ENCODE data around the gene HTRA3. TPM values are rescaled to one million over a fixed set of nuclear protein-coding genes. Genes with fewer than 3 reads are reported as not detected.

The HTRA3 gene
- total and polyA plus RNA-seq, 4 donors = 0.36 to 1.2 (median 1.1) TPM

GRCh38 chr4:8222609-8223388 lies 46.8 kb upstream of the HTRA3 start:
- no peak for DNase-seq (ENCODE audit: low spot score)
- H3K27ac ChIP-seq (ENCODE audit: low read depth in 1 of 2, low read length in 2 of 2) = no peak overlapping the region
- WGBS = 94% methylated on average over 15 of the region's 15 CpGs
- peaks cover 0 to 9% (median 2%) of the 10 kb centered on the region in 4 donors for H3K4me1 ChIP-seq (ENCODE audit: control insufficient read depth in 4 of 4, insufficient read depth in 4 of 4, low read length in 3 of 4)
- H3K36me3 ChIP-seq (ENCODE audit: control insufficient read depth in 4 of 4, insufficient read depth in 3 of 4, low read depth in 1 of 4, low read length in 3 of 4) = peaks cover 13 to 53% (median 35%) of the 10 kb centered on the region in 4 donors
- TF ChIP-seq ZBTB33 (IDR thresholded peaks at IDR 0.05) (no peak), TAF1 (conservative IDR thresholded peaks at IDR 0.05) (no peak), YY1 (IDR thresholded peaks at IDR 0.05) (no peak), HNF4G (IDR thresholded peaks at IDR 0.05) (no peak), GABPA (IDR thresholded peaks at IDR 0.05 in 1 of 2, conservative IDR thresholded peaks at IDR 0.05 in 1 of 2) (no peak), EGR1 (IDR thresholded peaks at IDR 0.05; ENCODE audit: low read depth in 2 of 2) (no peak), FOXA1 (IDR thresholded peaks at IDR 0.05) (no peak), HNF4A (conservative IDR thresholded peaks at IDR 0.05) (no peak), SP1 (IDR thresholded peaks at IDR 0.05) (no peak)
- TF ChIP-seq, protein P1, sequence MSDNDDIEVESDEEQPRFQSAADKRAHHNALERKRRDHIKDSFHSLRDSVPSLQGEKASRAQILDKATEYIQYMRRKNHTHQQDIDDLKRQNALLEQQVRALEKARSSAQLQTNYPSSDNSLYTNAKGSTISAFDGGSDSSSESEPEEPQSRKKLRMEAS (IDR thresholded peaks at IDR 0.05) = no peak
- TF ChIP-seq, protein P2, sequence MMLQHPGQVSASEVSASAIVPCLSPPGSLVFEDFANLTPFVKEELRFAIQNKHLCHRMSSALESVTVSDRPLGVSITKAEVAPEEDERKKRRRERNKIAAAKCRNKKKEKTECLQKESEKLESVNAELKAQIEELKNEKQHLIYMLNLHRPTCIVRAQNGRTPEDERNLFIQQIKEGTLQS (IDR thresholded peaks at IDR 0.05) = no peak
- no peaks in the 10 kb centered on the region for H3K9me3 ChIP-seq (ENCODE audit: control insufficient read depth in 4 of 4, low read length in 3 of 4)
- H3K4me3 ChIP-seq (ENCODE audit: low read depth in 1 of 3, low read length in 3 of 3) = no peak overlapping the region
- no peaks in the 10 kb centered on the region for H3K27me3 ChIP-seq (ENCODE audit: control insufficient read depth in 4 of 4, insufficient read depth in 4 of 4, low read length in 3 of 4)
- no peak overlapping the region for H3K9ac ChIP-seq (ENCODE audit: low read depth in 1 of 2, low read length in 2 of 2)

DNA sequence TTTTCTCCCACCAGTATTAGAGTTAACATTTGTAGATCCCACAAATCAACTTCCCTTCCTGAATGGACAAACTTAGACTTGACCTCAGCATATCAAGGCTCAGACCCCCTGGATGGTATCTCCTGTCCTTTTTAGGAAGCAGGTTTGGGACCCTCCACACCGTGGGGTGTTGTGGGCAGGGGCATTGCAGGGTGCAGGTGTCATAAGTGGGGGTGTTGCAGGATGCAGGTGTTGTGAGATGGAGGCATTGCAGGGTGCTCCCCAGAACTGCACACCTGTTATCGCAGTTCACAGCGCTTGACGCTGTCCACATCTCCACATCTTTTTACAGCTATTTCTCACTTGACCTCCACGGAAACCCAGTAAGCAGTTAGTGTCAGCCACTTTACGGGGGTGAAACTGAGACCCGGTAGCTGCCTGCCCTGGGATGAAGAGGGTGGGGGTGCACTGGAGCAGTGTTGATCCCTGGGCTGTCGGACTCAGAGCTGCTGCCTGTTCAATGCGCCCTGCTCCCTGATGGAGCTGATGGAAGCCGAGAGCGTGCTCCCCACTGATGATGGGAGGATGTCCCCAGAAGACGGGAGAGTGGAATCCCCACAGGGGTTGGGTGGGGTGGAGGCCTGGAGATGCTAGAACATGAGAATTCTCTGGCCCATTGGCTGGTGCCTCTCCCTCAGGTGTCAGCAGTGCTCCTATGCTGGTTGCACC lies 45.1 kb upstream of the HTRA3 start:
- 89% methylated on average over 12 of the region's 12 CpGs for WGBS
- no peak overlapping the region for H3K9ac ChIP-seq (ENCODE audit: low read depth in 1 of 2, low read length in 2 of 2)
- H3K36me3 ChIP-seq (ENCODE audit: control insufficient read depth in 4 of 4, insufficient read depth in 3 of 4, low read depth in 1 of 4, low read length in 3 of 4) = peaks cover 5 to 43% (median 31%) of the 10 kb centered on the region in 4 donors
- no peaks in the 10 kb centered on the region for H3K27me3 ChIP-seq (ENCODE audit: control insufficient read depth in 4 of 4, insufficient read depth in 4 of 4, low read length in 3 of 4)
- H3K4me3 ChIP-seq (ENCODE audit: low read depth in 1 of 3, low read length in 3 of 3) = no peak overlapping the region
- no peak for DNase-seq (ENCODE audit: low spot score)
- peaks cover 2 to 18% (median 13%) of the 10 kb centered on the region in 4 donors for H3K4me1 ChIP-seq (ENCODE audit: control insufficient read depth in 4 of 4, insufficient read depth in 4 of 4, low read length in 3 of 4)
- TF ChIP-seq JUND (IDR thresholded peaks at IDR 0.05) (no peak), FOXA2 (IDR thresholded peaks at IDR 0.05) (no peak), ZBTB33 (IDR thresholded peaks at IDR 0.05) (no peak), CTCF (IDR thresholded peaks at IDR 0.05; ENCODE audit: low read depth, low read length, missing input control) (no peak), REST (IDR thresholded peaks at IDR 0.05) (no peak)
- TF ChIP-seq, protein P1 (IDR thresholded peaks at IDR 0.05) = no peak
- no peak overlapping the region for H3K27ac ChIP-seq (ENCODE audit: low read depth in 1 of 2, low read length in 2 of 2)
- H3K9me3 ChIP-seq (ENCODE audit: control insufficient read depth in 4 of 4, low read length in 3 of 4) = no peaks in the 10 kb centered on the region

Data from liver (tissue), 9 donors.